ENCODE results near the gene IGF2BP3.
"Not testable (repeated sequence)": the region's sequence is repeated elsewhere in the genome, so short reads cannot be mapped to it uniquely, and the experiment has no call there.

The IGF2BP3 gene

DNA sequence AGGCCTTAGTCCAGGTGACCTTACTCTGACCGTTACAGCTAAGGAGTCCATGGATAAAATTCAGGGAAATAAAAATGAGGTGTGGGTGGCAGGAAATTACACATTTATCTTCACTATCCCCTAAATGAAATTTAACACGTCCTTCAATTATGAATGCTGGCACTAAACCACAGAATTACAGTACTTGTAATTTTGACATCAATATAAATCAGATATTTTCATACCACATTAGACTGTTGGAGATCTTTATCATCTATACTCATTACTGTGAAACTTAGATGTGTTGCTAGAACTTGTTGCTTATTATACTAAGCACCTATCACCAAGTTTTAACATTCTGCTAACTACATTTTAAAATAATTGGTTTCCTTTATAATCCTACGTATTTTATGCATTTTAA, 51.1 kb downstream of the IGF2BP3 start:
- DNase-seq, result no peak

DNA sequence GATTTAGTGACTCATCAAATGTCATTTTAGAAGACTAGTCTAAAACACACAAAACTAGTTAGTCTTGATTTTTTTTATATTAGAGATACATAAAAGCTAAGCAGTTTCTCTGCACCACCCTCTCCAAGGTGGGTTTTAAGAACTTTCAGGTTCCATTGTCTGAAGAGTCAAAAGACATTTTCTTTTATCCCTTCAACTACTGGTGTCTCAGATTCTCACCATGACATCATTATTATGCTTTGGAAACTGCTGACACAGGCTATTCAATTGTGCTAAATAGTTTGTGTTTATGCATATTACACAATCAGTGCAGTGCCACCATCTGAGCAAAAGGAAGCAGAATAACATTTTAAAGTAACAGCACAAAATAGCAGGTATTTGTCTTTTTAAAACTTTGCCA, 52.2 kb downstream of the IGF2BP3 start:
- no peak for DNase-seq

DNA sequence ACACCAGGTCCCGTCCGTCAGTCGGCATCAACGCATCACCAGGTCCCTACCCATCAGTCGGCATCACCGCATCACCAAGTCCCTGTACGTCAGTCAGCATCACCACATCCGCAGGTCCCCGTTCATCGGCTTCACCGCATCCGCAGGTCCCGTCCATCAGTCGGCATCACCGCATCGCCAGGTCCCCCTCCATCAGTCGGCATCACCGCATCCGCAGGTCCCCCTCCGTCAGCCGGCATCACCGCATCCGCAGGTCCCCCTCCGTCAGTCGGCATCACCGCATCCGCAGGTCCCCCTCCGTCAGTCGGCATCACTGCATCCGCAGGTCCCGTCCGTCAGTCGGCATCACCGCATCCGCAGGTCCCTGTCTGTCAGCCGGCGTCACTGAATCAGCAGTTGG, 55.1 kb downstream of the IGF2BP3 start:
- no peak for DNase-seq

DNA sequence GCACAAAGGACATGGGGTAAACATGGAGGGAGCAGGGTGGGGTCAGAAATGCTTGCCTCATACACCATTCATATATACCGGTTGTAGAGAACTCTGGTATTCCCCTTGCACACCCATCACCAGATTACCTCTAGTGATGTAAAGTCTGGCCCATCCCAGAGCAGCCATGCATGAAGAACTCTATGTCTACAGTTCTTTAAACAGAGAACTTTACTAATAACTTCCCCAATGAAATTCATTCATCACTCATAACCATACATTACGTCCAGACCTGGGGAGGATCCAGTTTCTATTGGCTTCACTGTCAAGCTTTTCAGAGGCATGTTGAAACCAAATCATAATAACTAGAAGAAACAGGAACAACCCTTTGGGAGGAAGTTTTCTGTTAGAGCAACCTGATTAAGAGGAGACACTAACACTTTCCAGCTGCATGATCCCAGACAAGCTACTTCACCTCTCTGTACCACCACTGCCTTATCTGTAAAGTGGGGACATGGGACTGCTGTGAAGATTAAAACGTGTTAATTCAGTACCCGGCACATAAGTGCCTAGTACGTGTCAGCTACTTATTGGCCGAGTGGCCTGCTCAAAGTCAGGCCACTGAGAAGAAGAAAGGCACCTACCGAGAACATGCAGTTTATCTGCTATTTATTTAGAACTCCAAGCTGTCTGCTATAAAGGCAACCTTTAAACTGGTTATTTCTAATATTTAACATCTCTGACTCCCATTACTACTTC, 59.7 kb downstream of the IGF2BP3 start:
- no peak for DNase-seq

DNA sequence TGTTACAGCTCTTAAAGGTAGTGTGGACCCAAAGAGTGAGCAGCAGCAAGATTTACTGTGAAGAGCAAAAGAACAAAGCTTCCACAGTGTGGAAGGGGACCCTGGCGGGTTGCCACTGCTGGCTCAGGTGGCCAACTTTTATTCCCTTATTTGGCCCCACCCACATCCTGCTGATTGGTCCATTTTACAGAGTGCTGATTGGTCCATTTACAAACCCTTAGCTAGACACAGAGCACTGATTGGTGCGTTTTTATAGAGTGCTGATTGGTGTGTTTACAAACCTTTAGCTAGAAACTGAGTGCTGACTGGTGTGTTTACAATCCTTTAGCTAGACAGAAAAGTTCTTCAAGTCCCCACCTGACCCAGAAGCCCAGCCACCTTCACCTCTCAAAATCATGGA, 63.7 kb downstream of the IGF2BP3 start:
- not testable (repeated sequence) for DNase-seq

DNA sequence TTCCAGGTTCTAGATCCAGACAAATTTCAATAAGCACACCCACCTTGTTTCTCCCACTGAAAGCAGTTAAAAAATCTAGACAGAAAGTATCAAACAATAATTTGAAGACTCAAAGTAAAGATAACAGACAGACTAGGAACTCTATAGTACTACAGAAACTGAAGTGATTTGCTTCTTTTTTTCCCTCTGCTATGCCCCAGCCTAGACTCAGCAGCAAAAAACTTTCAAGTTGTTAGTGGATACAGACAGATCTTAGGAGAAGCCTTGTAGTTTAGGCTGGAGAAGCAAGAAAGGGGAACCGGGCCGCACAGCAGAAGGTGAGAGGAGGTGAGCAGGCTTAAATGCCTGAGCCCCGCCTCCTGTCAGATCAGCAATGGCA, 65.1 kb downstream of the IGF2BP3 start:
- no peak for DNase-seq

DNA sequence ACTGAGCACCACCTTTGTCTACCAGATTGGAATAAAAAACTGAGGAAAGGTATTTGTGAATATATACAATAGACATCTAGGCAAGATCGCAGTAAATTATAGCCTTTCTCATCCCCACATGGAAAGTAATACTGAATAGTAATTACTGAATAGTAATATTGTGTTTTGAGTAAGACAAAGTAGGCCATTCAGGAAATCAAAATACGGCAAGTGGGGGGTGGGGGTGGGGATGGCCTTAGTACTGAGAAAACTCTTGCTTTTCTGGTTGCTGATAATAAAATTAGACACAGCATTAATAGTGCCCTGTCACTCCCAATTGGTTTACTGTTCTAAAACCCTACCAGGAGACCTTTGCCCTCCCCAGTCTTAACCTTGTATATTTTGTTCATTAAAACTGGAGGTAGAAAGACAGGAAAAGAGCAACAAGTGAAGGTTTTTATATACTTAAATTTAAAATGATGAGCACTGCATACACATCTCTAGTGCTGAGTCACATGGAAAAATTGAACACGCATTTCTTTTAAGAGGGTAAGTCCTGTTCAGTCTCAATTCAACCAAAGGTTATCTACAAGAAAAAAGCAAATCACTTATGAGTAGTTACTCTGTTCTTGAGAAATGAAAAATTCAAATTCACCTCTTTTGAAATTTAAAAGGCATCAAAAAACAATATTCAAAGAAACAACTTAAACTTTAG, 65.6 kb downstream of the IGF2BP3 start:
- DNase-seq, result no peak

DNA sequence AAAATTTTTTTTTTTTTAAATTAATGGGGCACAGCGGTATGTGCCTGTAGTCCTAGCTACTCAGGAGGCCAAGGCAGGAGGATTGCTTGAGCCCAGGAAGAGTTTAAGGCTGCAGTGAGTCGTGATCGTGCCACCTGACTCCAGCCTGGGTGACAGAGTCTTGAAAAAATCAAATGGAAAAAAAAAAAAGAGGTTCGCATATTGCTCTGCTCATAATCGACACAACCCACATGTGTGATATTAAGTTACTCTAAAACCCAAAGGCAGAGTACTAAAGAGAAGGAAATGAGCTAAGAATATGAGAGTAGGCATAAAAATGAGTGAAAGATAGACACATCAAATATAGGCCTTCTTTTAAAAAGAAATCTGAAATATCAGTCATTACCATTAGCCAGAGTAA, 66.3 kb downstream of the IGF2BP3 start:
- DNase-seq, result no peak

DNA sequence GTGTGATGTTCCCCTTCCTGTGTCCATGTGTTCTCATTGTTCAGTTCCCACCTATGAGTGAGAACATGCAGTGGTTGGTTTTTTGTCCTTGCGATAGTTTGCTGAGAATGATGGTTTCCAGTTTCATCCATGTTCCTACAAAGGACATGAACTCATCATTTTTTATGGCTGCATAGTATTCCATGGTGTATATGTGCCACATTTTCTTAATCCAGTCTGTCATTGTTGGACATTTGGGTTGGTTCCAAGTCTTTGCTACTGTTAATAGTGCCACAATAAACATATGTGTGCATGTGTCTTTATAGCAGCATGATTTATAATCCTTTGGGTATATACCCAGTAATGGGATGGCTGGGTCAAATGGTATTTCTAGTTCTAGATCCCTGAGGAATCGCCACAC, 72.2 kb downstream of the IGF2BP3 start:
- DNase-seq, result not testable (repeated sequence)

DNA sequence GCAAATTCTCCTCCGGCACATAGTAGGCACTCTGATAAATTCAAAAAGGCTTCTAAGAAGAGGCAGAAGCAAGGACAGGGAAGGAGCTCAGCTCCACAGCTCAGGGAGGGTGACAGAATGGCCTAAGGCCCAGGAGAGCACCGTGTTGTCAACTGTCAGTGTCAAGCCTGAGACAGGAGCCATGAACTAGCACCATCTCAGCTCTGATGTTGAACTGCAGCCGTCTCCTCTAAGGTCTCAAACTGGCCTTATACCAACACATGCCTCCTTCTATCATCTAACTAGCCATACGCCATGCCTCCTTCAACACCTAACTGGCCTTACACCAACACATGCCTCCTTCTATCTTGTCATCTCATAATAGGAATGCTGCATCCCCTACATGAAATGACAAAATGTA, 73.0 kb downstream of the IGF2BP3 start:
- DNase-seq, result no peak

DNA sequence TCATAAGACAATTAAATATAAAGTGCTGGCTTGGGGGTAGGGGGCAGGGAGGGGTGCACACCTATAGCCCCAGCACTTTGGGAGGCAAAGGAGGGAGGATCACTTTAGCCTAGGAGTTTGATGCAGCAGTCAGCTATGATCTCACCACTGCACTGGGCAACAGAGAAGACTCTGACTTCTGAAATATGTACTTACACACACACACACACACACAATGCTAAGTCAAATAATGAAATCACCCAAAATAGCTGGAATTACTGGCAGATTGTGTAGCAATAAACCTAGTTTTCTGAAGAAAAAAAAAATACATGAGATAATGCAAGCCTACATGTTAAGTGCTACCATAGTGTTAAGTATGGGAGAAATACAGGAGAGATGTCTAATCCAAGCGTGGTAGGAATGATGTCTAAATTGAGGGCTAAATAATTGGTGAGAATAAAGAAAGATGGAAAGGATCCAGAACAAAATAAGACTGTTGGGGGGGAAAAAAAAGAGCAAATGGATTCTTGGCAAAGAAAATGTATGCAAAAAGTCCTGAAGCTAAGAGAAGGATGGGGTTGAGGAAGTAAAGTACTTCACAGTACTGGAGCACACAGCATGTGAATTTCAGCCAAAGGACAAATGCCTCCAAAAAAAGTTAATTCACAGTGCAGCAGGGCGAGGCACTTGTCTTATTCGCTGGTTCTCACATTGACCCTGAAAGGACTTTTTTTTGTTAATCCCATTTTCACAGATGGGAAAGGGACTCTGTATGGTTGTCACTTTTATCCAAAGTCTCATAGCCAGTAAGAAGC, 73.9 kb downstream of the IGF2BP3 start:
- DNase-seq, result no peak

DNA sequence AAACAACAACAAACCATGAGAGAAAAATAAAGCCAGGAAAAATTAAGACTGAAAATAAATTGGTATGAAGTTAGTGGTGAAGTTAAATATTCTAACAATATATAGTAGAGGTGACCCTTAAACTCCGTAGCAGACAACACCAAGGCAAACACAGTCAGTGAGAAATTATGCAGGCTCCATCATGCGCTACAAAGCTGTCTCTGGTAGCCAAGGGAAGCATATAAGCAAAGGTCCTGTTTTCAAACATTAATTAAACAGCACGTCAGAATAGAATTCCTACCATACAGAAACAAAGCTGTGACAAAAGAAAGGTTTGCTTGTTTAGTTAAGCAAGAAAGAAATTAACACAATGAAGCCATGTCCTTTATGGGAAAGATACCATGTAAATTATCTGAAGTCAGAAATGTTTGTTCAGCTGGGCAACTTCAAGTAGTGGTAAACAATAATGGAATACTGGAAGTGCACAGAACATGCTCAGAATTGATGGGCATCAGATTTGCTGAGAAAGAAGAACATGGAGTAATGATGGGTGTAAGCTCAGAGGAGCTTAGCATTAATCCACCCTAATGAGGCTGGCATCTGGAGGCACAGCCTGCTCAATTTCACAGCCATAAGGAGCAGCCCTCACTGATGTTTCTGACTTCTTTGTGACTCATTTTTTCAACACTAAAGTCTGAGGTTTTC, 75.7 kb downstream of the IGF2BP3 start:
- no peak for DNase-seq

DNA sequence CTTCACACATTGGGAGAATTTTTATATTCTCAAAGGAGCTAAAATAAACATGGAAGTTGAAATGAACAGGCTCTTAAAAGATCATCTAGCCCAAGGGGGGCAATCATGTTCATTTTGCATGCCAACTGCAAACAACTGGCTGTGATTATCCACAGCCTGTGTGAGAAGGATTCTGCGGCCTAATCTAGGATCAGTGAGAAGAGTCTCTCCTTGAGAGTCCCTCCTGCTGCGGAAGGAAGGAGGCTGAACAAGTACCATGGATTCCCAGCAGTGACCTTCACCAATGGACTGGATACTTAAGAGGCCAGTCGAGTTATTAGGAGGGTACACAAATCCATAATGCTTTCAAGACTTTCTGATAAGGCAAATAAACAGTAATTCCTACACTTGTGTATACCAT, 76.7 kb downstream of the IGF2BP3 start:
- DNase-seq, result no peak

DNA sequence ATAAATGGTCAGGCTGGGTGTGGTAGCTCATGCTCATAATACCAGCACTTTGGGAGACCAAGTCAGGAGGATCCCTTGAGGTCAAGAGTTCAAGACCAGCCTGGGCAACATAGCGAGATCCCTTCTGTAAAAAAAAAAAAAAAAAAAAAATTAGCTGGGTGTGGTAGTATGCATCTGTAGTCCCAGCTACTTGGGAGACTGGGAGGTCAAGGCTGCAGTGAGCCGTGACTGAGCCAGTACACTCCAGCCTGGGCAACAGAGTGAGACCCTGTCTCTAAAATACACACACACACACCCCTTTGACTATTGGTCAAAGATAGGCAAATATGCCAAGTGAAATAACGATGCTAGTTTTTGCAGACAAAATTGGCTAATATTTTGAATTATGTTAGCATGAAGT, 80.6 kb downstream of the IGF2BP3 start:
- DNase-seq, result no peak

DNA sequence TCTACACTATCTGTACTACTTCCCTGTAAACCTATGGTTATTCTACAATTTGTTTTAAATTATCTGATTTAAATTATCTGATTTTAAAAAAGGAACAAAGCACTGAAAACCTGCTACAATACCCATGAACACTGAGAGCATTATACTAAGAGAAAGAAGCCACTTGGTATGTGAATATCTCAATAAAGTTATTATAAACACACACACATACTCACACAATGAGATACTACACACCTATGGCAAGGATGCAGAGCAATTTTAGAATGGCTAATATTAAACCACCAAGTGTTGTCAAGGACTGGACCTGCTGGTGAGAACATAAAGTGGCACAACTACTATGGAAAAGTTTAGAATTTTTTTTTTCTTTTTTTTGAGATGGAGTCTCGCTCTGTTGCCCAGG, 82.7 kb downstream of the IGF2BP3 start:
- DNase-seq, result no peak

DNA sequence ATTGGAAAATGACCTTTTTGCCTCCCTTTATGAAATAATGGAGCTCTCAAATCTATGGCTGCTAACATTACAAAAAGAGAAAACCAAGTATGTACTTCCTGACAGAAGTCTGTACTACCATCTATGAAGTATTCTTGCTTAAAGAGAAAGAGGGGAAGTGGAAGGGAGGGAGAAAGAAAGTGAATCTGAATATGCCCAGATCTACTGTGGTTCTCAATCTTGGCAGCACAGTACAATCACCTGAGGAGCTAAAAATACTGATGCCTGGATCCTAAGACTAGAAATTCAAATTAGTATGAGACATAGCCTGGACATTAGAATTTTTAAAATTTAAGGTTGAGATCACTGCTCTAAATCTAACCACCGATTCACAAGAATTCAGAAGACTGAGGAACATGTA, 85.2 kb downstream of the IGF2BP3 start:
- DNase-seq, result no peak

DNA sequence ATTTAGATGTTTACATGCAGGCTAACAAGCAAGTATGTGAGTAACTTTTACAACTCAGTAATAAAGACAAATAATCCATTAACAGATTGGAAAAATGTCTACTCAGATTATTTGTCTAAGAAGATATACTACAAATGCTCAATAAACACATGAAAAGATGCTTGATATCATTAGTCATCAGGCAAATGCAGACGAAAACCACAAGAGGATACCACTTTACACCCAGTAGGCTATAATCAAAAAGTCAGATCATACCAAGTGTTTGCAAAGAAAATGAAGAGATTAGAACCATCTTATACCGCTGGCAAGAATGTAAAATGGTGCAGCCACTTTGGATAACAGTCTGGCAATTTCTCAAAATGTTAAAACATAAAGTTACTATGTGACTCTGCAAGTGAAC, 87.1 kb downstream of the IGF2BP3 start:
- no peak for DNase-seq

DNA sequence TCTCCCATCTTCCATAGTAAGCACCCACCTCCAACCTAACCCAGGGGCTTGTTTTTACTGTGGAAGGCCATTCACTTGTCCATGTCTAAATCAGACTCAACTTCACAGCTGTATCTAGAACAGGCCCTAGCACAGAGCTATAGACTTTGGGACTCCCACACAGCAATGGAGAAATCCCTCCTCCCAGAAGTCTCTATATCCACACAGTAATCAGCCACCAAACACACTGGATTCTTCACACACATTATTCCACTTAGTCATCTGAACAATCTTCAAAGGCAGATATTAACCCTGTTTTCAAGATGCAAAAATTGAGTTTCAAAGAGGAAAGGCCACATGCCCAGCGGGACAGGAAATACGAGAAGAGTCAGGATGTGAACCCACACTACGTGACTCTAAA, 89.3 kb downstream of the IGF2BP3 start:
- no peak for DNase-seq

DNA sequence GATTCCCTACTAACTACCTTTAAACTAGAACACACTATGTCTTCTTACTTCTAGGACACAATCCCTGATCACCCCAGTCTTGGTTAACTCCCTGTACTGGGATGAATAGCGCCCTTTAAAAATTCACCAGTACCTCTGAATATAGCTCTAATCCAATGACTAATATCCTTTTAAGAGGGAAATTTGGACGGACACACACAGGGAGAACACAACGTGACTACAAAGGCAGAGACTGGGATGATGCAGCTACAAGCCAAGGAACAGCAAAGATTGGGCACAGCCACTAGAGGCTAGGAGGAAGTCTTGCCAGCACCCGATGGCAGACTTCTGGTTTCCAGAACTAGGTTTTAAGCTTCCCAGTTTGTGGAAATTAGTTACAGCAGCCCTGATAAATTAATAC, 89.7 kb downstream of the IGF2BP3 start:
- no peak for DNase-seq

DNA sequence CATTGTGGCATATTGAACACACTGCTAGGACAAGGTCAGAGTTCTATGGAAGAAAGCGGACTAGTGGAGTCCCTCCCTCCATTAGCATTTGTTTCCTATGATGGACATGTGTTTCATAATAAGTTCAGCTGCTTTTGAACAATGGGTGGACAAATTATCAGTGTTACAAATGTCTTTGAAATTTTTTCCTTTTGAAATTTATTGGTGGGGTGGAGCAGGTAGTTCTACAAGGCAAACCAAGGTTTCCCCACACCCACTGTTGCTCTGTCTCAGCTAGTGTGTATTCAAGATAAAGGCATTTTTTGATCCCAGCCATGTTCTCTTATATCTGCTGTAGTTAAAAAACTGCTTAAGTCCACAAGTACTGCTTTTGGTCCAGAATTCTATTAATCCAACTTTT, 91.3 kb downstream of the IGF2BP3 start:
- no peak for DNase-seq

DNA sequence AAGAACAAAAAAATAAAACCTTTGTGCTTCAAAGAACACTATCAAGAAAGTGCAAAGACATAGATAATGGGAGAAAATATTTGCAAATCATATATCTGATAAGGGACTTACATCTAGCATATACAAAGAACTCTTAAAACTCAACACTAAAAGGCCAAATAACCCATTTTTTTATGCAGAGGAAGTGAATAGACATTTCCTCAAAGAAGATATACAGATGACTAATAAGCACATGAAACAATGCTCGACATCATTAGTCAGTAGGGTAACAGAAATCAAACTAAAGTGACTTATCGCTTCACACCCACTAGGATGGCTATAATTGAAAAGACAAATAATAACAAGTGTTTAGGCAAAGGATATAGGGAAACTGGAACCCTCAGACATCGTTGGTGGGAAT, 93.2 kb downstream of the IGF2BP3 start:
- DNase-seq, result no peak

DNA sequence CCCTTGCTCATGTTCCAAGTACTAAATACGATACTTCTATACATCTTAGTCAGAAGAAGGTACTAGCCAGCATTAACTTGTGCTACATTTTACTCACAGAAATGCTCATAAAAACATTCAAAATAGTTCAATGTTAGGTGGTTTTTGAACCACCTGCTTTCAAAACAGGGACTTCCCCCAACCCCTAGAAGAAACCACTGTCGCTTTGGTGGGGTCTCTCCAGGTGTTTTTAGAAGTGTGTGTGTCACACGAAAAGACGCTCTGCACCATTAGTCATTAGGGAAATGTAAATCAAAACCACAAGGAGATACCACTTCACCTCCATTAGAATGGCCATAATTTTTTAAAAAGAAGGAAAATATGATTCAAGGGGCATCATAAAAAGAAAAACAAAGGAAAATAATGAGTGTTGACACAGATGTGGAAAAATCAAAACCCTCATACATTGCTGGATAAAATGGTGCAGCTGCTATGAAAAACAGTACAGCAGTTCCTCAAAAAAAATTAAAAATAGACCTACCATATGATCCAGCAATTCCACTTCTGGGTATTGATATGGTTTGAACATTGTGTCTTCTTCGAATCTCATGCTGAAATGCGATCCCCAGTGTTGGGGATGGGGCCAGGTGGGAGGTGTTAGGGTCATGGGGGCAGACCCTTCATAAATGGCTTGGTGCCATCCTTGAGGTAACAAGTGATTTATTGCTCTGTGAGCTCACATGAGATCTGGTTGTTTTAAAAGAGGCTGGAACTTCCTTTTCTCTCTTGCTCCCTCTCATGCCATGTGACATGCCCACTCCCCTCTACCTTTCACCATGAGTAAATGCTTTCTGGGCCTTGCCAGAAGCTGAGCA, 96.9 kb downstream of the IGF2BP3 start:
- peak; percentile 37 for DNase-seq

DNA sequence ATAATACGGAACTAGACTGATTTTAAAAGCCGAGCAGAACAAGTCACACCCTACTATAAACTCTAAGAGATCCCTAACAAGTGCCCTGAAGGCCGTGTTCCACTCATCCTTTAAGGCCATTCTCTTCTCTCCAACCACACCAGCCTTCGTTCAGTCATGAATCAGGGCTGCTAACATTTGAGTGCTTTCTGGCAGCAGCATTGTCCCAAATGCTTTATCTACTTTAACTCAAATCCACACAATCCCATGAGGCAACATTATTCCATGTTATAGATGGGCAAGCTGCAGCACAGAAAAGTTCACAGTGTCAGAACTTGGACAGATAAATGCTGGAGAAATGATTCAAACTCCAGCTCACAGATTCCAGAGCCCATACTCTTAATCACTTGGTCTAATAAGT, 97.7 kb downstream of the IGF2BP3 start:
- DNase-seq, result no peak

Measured in CD4-positive, alpha-beta T cell treated with Interleukin-10 for 1 hour (primary cell).